Kidney (tissue), 14 donors: ENCODE measurements around the gene XYLT2. TPM values are rescaled to one million over a fixed set of nuclear protein-coding genes. Genes with fewer than 3 reads are reported as not detected.

Experiments
- DNase-seq, 5 donors: peaks; one replicate each; pipeline ENCODE4 v3.0.0-alpha.2; 2013 to 2020
- FAIRE-seq: peaks from 2 replicates; lab custom pipeline; 2012; peaks lifted over from hg19 to GRCh38; lab: Jason Lieb, UNC
- H3K27ac ChIP-seq, 2 donors: one replicate each; pipeline ENCODE4 v1.7.0; 2013; ENCODE audit warnings: low read depth in 2 of 2, low read length in 2 of 2, inconsistent platforms in 1 of 2
- H3K27me3 ChIP-seq: one replicate; pipeline ENCODE4 v1.7.1; 2013; ENCODE audit warnings: low read length, inconsistent platforms; ENCODE audit not compliant: control insufficient read depth, insufficient read depth
- H3K36me3 ChIP-seq, 3 donors: one replicate each; pipeline versions ENCODE4 v1.7.0 to v1.7.1; 2013; ENCODE audit warnings: low read length in 3 of 3, control low read depth in 1 of 3, inconsistent platforms in 1 of 3; ENCODE audit not compliant: insufficient read depth in 3 of 3, control insufficient read depth in 2 of 3
- H3K4me1 ChIP-seq, 3 donors: one replicate each; pipeline versions ENCODE4 v1.7.0 to v1.7.1; 2013; ENCODE audit warnings: low read length in 3 of 3, inconsistent platforms in 1 of 3, low read depth in 1 of 3; ENCODE audit not compliant: control insufficient read depth in 2 of 3, insufficient read depth in 2 of 3
- H3K4me3 ChIP-seq, 3 donors: one replicate each; pipeline versions ENCODE4 v1.7.0 to v1.8.1; 2013; ENCODE audit warnings: low read length in 3 of 3, control low read depth in 1 of 3, inconsistent platforms in 1 of 3
- H3K9ac ChIP-seq, 3 donors: one replicate each; pipeline versions ENCODE4 v1.7.0 to v1.7.1; 2013; ENCODE audit warnings: low read length in 3 of 3, control low read depth in 1 of 3, inconsistent platforms in 1 of 3
- H3K9me3 ChIP-seq, 3 donors: one replicate each; pipeline versions ENCODE4 v1.7.0 to v1.7.1; 2013; ENCODE audit warnings: low read length in 3 of 3, control low read depth in 1 of 3, inconsistent platforms in 1 of 3; ENCODE audit not compliant: control insufficient read depth in 2 of 3, insufficient read depth in 1 of 3
- intact Hi-C: fragments of 100-400 bp; cut with DNase I; formaldehyde crosslinking; loops from one replicate; pipeline ENCODE4 v1.11.1; 2022
- polyA plus RNA-seq: library from polyadenylated mRNA; stranded (reverse); fragments of 350-450 nt; fragmentation: Illumina TruSeq; extraction: RNeasy Lipid Tissue Mini Kit (QIAGEN cat#74804); gene quantifications from one replicate; pipeline ENCODE4 v1.2.3, GENCODE V29; 2014; ENCODE audit warnings: low read depth, low replicate concordance; ENCODE audit not compliant: insufficient read depth
- total RNA-seq: library from RNA; stranded (reverse); fragmentation: NEBNext Ultra II Directional; extraction: Animal tissue kit (Norgen Biotek cat#: 25700); gene quantifications from one replicate; pipeline ENCODE4 v1.2.1, GENCODE V29; 2021
- TF ChIP-seq, protein P1 (sequence below): IDR thresholded peaks from 3 replicates; pipeline ENCODE4 v1.5.1; 2012; ENCODE audit warnings: mild to moderate bottlenecking, moderate library complexity, borderline replicate concordance; ENCODE audit not compliant: insufficient read depth; ENCODE audit errors: extremely low read depth
- donor health status: control.
- donor health status: control.
- donor health status: control.
- donor health status: control.
- donor health status: control.
- donor health status: DM: yes; HTN: yes; CAD: no.
- donor health status: Normal renal cell carcinoma (clear cell type).

XYLT2 gene
- total and polyA plus RNA-seq, 2 donors from 2014 or later = 21.2 to 30.0 TPM

DNA sequence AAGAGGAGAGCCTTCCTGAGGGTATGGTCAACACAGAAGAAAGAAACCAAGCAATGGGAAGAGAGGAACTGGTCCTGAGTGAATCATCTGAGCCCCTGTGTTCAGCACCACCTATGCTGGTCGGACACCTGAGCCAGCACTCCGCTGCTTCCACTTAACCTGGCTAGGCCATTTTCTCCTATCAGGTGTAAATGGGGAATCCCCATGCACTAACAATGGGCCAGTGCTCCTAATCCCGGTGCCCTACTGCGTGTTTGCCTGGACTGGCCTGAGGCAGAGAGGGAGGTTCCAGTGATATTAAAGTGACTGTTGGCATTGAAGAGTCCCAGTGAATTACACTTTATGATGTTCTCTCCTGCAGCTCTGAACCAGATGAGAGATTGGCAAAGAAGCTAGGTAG, 34.4 kb upstream of the XYLT2 start:
- intact Hi-C loops = no loop called here
- Histone ChIP-seq H3K9ac (no peak overlapping the region), H3K27ac (no peak overlapping the region), H3K4me1 (peaks cover 0 to 3% (median 0%) of the 10 kb centered on the region in 3 donors), H3K27me3 (no peaks in the 10 kb centered on the region), H3K36me3 (no peaks in the 10 kb centered on the region), H3K4me3 (no peak overlapping the region), H3K9me3 (no peaks in the 10 kb centered on the region)
- TF ChIP-seq, protein P1, sequence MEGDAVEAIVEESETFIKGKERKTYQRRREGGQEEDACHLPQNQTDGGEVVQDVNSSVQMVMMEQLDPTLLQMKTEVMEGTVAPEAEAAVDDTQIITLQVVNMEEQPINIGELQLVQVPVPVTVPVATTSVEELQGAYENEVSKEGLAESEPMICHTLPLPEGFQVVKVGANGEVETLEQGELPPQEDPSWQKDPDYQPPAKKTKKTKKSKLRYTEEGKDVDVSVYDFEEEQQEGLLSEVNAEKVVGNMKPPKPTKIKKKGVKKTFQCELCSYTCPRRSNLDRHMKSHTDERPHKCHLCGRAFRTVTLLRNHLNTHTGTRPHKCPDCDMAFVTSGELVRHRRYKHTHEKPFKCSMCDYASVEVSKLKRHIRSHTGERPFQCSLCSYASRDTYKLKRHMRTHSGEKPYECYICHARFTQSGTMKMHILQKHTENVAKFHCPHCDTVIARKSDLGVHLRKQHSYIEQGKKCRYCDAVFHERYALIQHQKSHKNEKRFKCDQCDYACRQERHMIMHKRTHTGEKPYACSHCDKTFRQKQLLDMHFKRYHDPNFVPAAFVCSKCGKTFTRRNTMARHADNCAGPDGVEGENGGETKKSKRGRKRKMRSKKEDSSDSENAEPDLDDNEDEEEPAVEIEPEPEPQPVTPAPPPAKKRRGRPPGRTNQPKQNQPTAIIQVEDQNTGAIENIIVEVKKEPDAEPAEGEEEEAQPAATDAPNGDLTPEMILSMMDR = no peak
- DNase-seq (no peak), FAIRE-seq (no peak)

- DNase-seq = peak in 4 of 5 donors; percentile 67 to 83 (median 74)
- Histone ChIP-seq H3K9ac (no peak overlapping the region), H3K4me1 (peaks cover 0 to 3% (median 0%) of the 10 kb centered on the region in 3 donors), H3K9me3 (no peaks in the 10 kb centered on the region), H3K27me3 (no peaks in the 10 kb centered on the region), H3K27ac (no peak overlapping the region), H3K4me3 (no peak overlapping the region), H3K36me3 (no peaks in the 10 kb centered on the region)
- TF ChIP-seq, protein P1 = no peak
- FAIRE-seq = no peak
- intact Hi-C loops = no loop called here
Observed at GRCh38 chr17:50312308-50312707, 33.6 kb upstream of the XYLT2 start.

- intact Hi-C loops = no loop called here
- TF ChIP-seq, protein P1 = no peak
- DNase-seq = no peak
- Histone ChIP-seq H3K27ac (no peak overlapping the region), H3K4me1 (peaks cover 0 to 7% (median 0%) of the 10 kb centered on the region in 3 donors), H3K27me3 (no peaks in the 10 kb centered on the region), H3K36me3 (no peaks in the 10 kb centered on the region), H3K4me3 (no peak overlapping the region), H3K9me3 (no peaks in the 10 kb centered on the region), H3K9ac (no peak overlapping the region)
- no peak for FAIRE-seq
Observed at GRCh38 chr17:50314456-50315011, 31.4 kb upstream of the XYLT2 start.
